GM23338 (cell line): ENCODE measurements around the gene MAP3K7CL. TPM values are rescaled to one million over a fixed set of nuclear protein-coding genes. Genes with fewer than 3 reads are reported as not detected.
"Not testable (repeated sequence)": the region's sequence is repeated elsewhere in the genome, so short reads cannot be mapped to it uniquely, and the experiment has no call there.

Experiments
- ATAC-seq: fragments of 200-7000 bp; cut with Tn5 transposase; 3 replicates; pipeline ENCODE4 v1.9.1; 2020
- DNase-seq: peaks from one replicate; pipeline ENCODE4 v3.0.0-alpha.2; 2015; ENCODE audit warnings: low spot score
- H2AFZ ChIP-seq: fragments of 200-600 bp; sonication (generic); 2 replicates; pipeline ENCODE4 v1.8.0; 2016; ENCODE audit warnings: antibody characterized with exemption, mild to moderate bottlenecking, moderate library complexity
- H3F3A ChIP-seq: fragments of 200-600 bp; sonication (generic); replicated peaks from 2 replicates; pipeline ENCODE4 v1.8.0; 2017; ENCODE audit warnings: antibody characterized with exemption, mixed run types, low read depth
- H3K27ac ChIP-seq: fragments of 200-600 bp; sonication (generic); 2 replicates; pipeline ENCODE4 v1.6.1; 2016; ENCODE audit warnings: low read depth
- H3K27me3 ChIP-seq: fragments of 200-600 bp; sonication (generic); 2 replicates; pipeline ENCODE4 v1.8.0; 2016; ENCODE audit warnings: mild to moderate bottlenecking, mixed run types, moderate library complexity; ENCODE audit not compliant: insufficient read depth
- H3K36me3 ChIP-seq: fragments of 200-600 bp; sonication (generic); 2 replicates; pipeline ENCODE4 v1.8.0; 2016; ENCODE audit warnings: mild to moderate bottlenecking; ENCODE audit not compliant: insufficient read depth
- H3K4me1 ChIP-seq: fragments of 200-600 bp; sonication (generic); 2 replicates; pipeline ENCODE4 v1.8.0; 2016; ENCODE audit warnings: mild to moderate bottlenecking, moderate library complexity; ENCODE audit not compliant: insufficient read depth
- H3K4me2 ChIP-seq: fragments of 200-600 bp; sonication (generic); 2 replicates; pipeline ENCODE4 v1.7.1; 2017; ENCODE audit warnings: mixed run types
- H3K4me3 ChIP-seq: fragments of 200-600 bp; sonication (generic); 2 replicates; pipeline ENCODE4 v1.6.1; 2016; ENCODE audit warnings: mixed run types
- H3K79me2 ChIP-seq: fragments of 200-600 bp; sonication (generic); replicated peaks from 2 replicates; pipeline ENCODE4 v1.8.0; 2017; ENCODE audit warnings: mild to moderate bottlenecking; ENCODE audit not compliant: insufficient read depth
- H3K9me2 ChIP-seq: fragments of 200-600 bp; sonication (generic); 2 replicates; pipeline ENCODE4 v1.8.0; 2017; ENCODE audit not compliant: insufficient read depth
- H4K20me1 ChIP-seq: fragments of 200-600 bp; sonication (generic); replicated peaks from 2 replicates; pipeline ENCODE4 v1.8.0; 2017; ENCODE audit warnings: mild to moderate bottlenecking; ENCODE audit not compliant: insufficient read depth
- H3K27ac Mint-ChIP-seq: 2 replicates; pipeline ENCODE4 v1.8.0; 2020; ENCODE audit warnings: inconsistent platforms, mild to moderate bottlenecking, moderate library complexity, mixed read lengths
- H3K27me3 Mint-ChIP-seq: 3 replicates; pipeline ENCODE4 v1.8.0; 2022; ENCODE audit warnings: low read depth, mild to moderate bottlenecking, moderate library complexity, mixed read lengths, inconsistent platforms; ENCODE audit not compliant: insufficient read depth, poor library complexity
- H3K36me3 Mint-ChIP-seq: 3 replicates; pipeline ENCODE4 v1.8.0; 2021; ENCODE audit warnings: low read depth, mild to moderate bottlenecking, inconsistent platforms, moderate library complexity, mixed read lengths
- H3K4me1 Mint-ChIP-seq: 3 replicates; pipeline ENCODE4 v1.8.0; 2020; ENCODE audit warnings: mild to moderate bottlenecking, inconsistent platforms, mixed read lengths
- H3K4me3 Mint-ChIP-seq: 3 replicates; pipeline ENCODE4 v1.8.0; 2021; ENCODE audit warnings: moderate library complexity, mild to moderate bottlenecking, inconsistent platforms, mixed read lengths
- H3K9me3 Mint-ChIP-seq: 3 replicates; pipeline ENCODE4 v1.8.0; 2020; ENCODE audit warnings: moderate library complexity, mild to moderate bottlenecking, inconsistent platforms, mixed read lengths
- ETS1 ChIP-seq: IDR thresholded peaks from 2 replicates; pipeline ENCODE4 v1.6.1; 2016; ENCODE audit warnings: antibody characterized with exemption
- EZH2phosphoT487 ChIP-seq: fragments of 200-600 bp; sonication (generic); IDR thresholded peaks from one replicate; pipeline ENCODE4 v1.8.1; 2018; ENCODE audit warnings: antibody characterized with exemption; ENCODE audit not compliant: unreplicated experiment
- NANOG ChIP-seq: IDR thresholded peaks from 2 replicates; pipeline ENCODE4 v1.6.1; 2016; ENCODE audit warnings: antibody characterized with exemption, borderline replicate concordance
- REST ChIP-seq: IDR thresholded peaks from one replicate; pipeline ENCODE4 v1.6.1; 2018; ENCODE audit warnings: antibody characterized with exemption; ENCODE audit not compliant: unreplicated experiment
- STAT1 ChIP-seq: IDR thresholded peaks from one replicate; pipeline ENCODE4 v1.6.1; 2016; ENCODE audit warnings: antibody characterized with exemption; ENCODE audit not compliant: unreplicated experiment
- ZNF114 ChIP-seq: fragments of 250-450 bp; sonication (Bioruptor Pico); IDR thresholded peaks from 2 replicates; pipeline ENCODE4 v1.5.0; 2020; ENCODE audit warnings: mild to moderate bottlenecking, moderate library complexity
- ZNF462 ChIP-seq: fragments of 250-450 bp; sonication (Bioruptor Pico); IDR thresholded peaks from 2 replicates; pipeline ENCODE4 v1.5.0; 2020; ENCODE audit warnings: mild to moderate bottlenecking, moderate library complexity
- polyA plus RNA-seq: library from polyadenylated mRNA; unstranded; fragments of >200 nt; fragmentation: Nextera tagmentation; extraction: Ambion mirVana; gene quantifications from 2 replicates; pipeline ENCODE4 v1.2.1, GENCODE V29; 2016
- total RNA-seq: library from RNA; depleted of rRNA; stranded (reverse); fragments of >200 nt; shearing (Covaris generic); gene quantifications from 2 replicates; pipeline ENCODE4 v1.2.3, GENCODE V29; 2014

MAP3K7CL gene
- total and polyA plus RNA-seq, 2 experiments from 2014 or later: 2.4 to 3.6 TPM

- no peak for TF ChIP-seq NANOG
- no peak for TF ChIP-seq ETS1
- TF ChIP-seq EZH2phosphoT487: no peak
These were observed 29.4 kb downstream of the MAP3K7CL start (continued) for GRCh38 chr21:29159842-29160241.

- not testable (repeated sequence) for ATAC-seq, H3K4me1 ChIP-seq, DNase-seq, H3K4me2 ChIP-seq, H3K9me3 Mint-ChIP-seq, H3K4me1 Mint-ChIP-seq, H3K27ac ChIP-seq, H2AFZ ChIP-seq, H3K27me3 Mint-ChIP-seq, H3K27ac Mint-ChIP-seq, H3K4me3 Mint-ChIP-seq, H4K20me1 ChIP-seq, H3K27me3 ChIP-seq, H3K36me3 Mint-ChIP-seq, H3F3A ChIP-seq, H3K9me2 ChIP-seq, H3K4me3 ChIP-seq, H3K36me3 ChIP-seq, H3K79me2 ChIP-seq
These were observed 32.4 kb downstream of the MAP3K7CL start for GRCh38 chr21:29162825-29163224.

- Mint-ChIP-seq H3K9me3 (no peaks in the 10 kb centered on the region), H3K27ac (no peak overlapping the region), H3K4me1 (no peaks in the 10 kb centered on the region; the same call in 2 of the 3 replicates), H3K36me3 (no peaks in the 10 kb centered on the region), H3K4me3 (no peak overlapping the region), H3K27me3 (no peaks in the 10 kb centered on the region)
- Histone ChIP-seq H3F3A (no peaks in the 10 kb centered on the region), H3K36me3 (no peaks in the 10 kb centered on the region), H3K4me1 (no peaks in the 10 kb centered on the region), H3K4me2 (no peak overlapping the region), H3K27ac (no peak overlapping the region), H2AFZ (no peak overlapping the region), H4K20me1 (no peaks in the 10 kb centered on the region), H3K4me3 (no peak overlapping the region), H3K27me3 (no peaks in the 10 kb centered on the region), H3K9me2 (no peaks in the 10 kb centered on the region), H3K79me2 (no peaks in the 10 kb centered on the region)
- ATAC-seq (no peak), DNase-seq (no peak)
- TF ChIP-seq NANOG (no peak), EZH2phosphoT487 (no peak), STAT1 (no peak), ZNF462 (CRISPR knock-in tag) (no peak), REST (no peak), ZNF114 (CRISPR knock-in tag) (no peak)
These were observed 33.1 kb downstream of the MAP3K7CL start for GRCh38 chr21:29163341-29164115.
